Measurements from ENCODE around the gene P2RY6.
"Not testable (repeated sequence)": the region's sequence is repeated elsewhere in the genome, so short reads cannot be mapped to it uniquely, and the experiment has no call there.

P2RY6 gene

GRCh38 chr11:73259406-73260126 is 12.6 kb upstream of the P2RY6 start:
- no peak for DNase-seq
- ATAC-seq, result no peak

GRCh38 chr11:73260127-73260457 is 12.0 kb upstream of the P2RY6 start:
- DNase-seq (no peak), ATAC-seq (no peak)

- no peak for DNase-seq
- no peak for ATAC-seq
Observed at GRCh38 chr11:73262851-73263495, 9.2 kb upstream of the P2RY6 start.

- no peak for ATAC-seq
Observed at GRCh38 chr11:73263640-73264039, 8.5 kb upstream of the P2RY6 start.

GRCh38 chr11:73265278-73265810 is 6.8 kb upstream of the P2RY6 start:
- ATAC-seq (no peak), DNase-seq (no peak)

More at GRCh38 chr11:73263640-73264039, 8.5 kb upstream of the P2RY6 start:
- no peak for DNase-seq

- ATAC-seq (no peak), DNase-seq (no peak)
Observed at GRCh38 chr11:73265853-73266645, 6.1 kb upstream of the P2RY6 start.

- DNase-seq (no peak), ATAC-seq (no peak)
Observed at GRCh38 chr11:73266646-73267020, 5.5 kb upstream of the P2RY6 start.

GRCh38 chr11:73267122-73267846 is 4.9 kb upstream of the P2RY6 start:
- DNase-seq (no peak), ATAC-seq (no peak)

- ATAC-seq (no peak), DNase-seq (no peak)
Observed at GRCh38 chr11:73267906-73268540, 4.1 kb upstream of the P2RY6 start.

- DNase-seq (no peak), ATAC-seq (no peak)
Observed at GRCh38 chr11:73268671-73269271, 3.4 kb upstream of the P2RY6 start.

GRCh38 chr11:73269459-73270015 is 2.6 kb upstream of the P2RY6 start:
- ATAC-seq, result no peak
- no peak for DNase-seq

GRCh38 chr11:73270016-73270854 is 1.9 kb upstream of the P2RY6 start:
- no peak for DNase-seq

GRCh38 chr11:73270855-73271477 is 1.2 kb upstream of the P2RY6 start:
- ATAC-seq (no peak), DNase-seq (no peak)

More at GRCh38 chr11:73270016-73270854, 1.9 kb upstream of the P2RY6 start:
- ATAC-seq, result no peak

- ATAC-seq, DNase-seq: not testable (repeated sequence)
Observed at GRCh38 chr11:73271478-73271865, 666 bp upstream of the P2RY6 start.

GRCh38 chr11:73272680-73273038 is 521 bp downstream of the P2RY6 start:
- DNase-seq (no peak), ATAC-seq (no peak)

- DNase-seq, result no peak
- no peak for ATAC-seq
Observed at GRCh38 chr11:73273222-73273895, 1.2 kb downstream of the P2RY6 start.

- DNase-seq, ATAC-seq: not testable (repeated sequence)
Observed at GRCh38 chr11:73274191-73274590, 2.1 kb downstream of the P2RY6 start.

- DNase-seq (no peak), ATAC-seq (no peak)
Observed at GRCh38 chr11:73274722-73275380, 2.7 kb downstream of the P2RY6 start.

GRCh38 chr11:73275381-73275750 is 3.2 kb downstream of the P2RY6 start:
- ATAC-seq (no peak), DNase-seq (no peak)

Data from stimulated activated naive CD8-positive, alpha-beta T cell treated with anti-CD3 and anti-CD28 coated beads, Interleukin-15, Interleukin-2, amounts not matched to agents 100 U/mL and 50 U/mL, for 24 hours (primary cell).